Measurements from ENCODE around the gene UBA52.

DNA sequence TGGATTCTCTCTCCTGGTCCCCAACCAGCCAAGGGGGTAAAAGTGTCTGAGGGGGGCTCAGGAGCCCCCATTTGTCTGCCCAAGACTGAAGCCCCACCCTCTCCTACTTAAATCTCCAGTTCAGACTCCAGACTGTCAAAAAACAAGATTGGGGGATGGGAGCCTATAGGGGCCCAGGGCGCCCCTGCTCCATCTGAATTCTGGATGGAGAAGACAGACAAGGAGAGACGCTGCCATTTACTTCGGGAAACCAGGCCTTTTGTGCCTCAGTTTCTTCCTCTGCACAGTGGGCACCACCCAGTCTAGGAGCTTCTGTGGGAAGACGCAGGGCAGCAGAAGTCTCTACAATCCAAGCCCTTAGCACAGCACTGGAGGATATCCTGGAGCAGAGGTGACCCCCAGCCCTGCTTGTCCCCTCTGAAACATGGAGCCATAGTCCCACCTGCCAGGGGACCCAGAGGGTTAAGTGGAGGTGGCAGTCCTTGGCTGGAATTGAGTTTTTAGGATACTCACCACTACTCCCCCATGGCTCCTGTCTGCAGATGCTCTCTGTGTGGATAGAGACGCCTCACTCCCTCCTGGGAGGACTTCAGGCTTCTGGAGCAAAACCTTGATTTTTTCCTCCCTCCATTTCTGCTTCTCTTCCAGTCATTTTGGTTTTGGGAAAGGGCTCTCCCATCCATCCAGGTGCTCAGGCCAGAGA is 36.6 kb downstream of the UBA52 start:
- TF ChIP-seq, protein P1, sequence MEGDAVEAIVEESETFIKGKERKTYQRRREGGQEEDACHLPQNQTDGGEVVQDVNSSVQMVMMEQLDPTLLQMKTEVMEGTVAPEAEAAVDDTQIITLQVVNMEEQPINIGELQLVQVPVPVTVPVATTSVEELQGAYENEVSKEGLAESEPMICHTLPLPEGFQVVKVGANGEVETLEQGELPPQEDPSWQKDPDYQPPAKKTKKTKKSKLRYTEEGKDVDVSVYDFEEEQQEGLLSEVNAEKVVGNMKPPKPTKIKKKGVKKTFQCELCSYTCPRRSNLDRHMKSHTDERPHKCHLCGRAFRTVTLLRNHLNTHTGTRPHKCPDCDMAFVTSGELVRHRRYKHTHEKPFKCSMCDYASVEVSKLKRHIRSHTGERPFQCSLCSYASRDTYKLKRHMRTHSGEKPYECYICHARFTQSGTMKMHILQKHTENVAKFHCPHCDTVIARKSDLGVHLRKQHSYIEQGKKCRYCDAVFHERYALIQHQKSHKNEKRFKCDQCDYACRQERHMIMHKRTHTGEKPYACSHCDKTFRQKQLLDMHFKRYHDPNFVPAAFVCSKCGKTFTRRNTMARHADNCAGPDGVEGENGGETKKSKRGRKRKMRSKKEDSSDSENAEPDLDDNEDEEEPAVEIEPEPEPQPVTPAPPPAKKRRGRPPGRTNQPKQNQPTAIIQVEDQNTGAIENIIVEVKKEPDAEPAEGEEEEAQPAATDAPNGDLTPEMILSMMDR (IDR thresholded peaks at IDR 0.05): no peak
- TF ChIP-seq POLR2AphosphoS5 (IDR thresholded peaks at IDR 0.05) (no peak), POLR2A (IDR thresholded peaks at IDR 0.05) (no peak)

Measured in gastroesophageal sphincter (tissue), 3 donors.